GM12873 (cell line): ENCODE measurements around the gene CREB3L1.

Source experiments
- CTCF ChIP-seq: IDR thresholded peaks from 2 replicates; pipeline ENCODE4 v1.5.1; 2012; ENCODE audit warnings: low read depth, mild to moderate bottlenecking, moderate library complexity, low read length, control low read depth; ENCODE audit not compliant: insufficient read depth; ENCODE audit errors: missing control alignments

Gene CREB3L1

GRCh38 chr11:46360878-46361277 lies 83.4 kb downstream of the CREB3L1 start:
- no peak for TF ChIP-seq CTCF

- TF ChIP-seq CTCF, result no peak
Measured at GRCh38 chr11:46361283-46362155, 84.1 kb downstream of the CREB3L1 start.

- no peak for TF ChIP-seq CTCF
Measured at GRCh38 chr11:46362156-46363030, 84.9 kb downstream of the CREB3L1 start.

- no peak for TF ChIP-seq CTCF
Measured at GRCh38 chr11:46363031-46363407, 85.6 kb downstream of the CREB3L1 start.

GRCh38 chr11:46363455-46364005 lies 86.1 kb downstream of the CREB3L1 start:
- TF ChIP-seq CTCF, result no peak

GRCh38 chr11:46364056-46364455 lies 86.6 kb downstream of the CREB3L1 start:
- TF ChIP-seq CTCF, result no peak

GRCh38 chr11:46364791-46365190 lies 87.3 kb downstream of the CREB3L1 start:
- TF ChIP-seq CTCF, result no peak
